ENCODE data around the gene FARS2. TPM values are rescaled to one million over a fixed set of nuclear protein-coding genes. Genes with fewer than 3 reads are reported as not detected.

The FARS2 gene
- total RNA-seq, 2 donors from 2014 or later = 16.2 to 18.3 TPM

DNA sequence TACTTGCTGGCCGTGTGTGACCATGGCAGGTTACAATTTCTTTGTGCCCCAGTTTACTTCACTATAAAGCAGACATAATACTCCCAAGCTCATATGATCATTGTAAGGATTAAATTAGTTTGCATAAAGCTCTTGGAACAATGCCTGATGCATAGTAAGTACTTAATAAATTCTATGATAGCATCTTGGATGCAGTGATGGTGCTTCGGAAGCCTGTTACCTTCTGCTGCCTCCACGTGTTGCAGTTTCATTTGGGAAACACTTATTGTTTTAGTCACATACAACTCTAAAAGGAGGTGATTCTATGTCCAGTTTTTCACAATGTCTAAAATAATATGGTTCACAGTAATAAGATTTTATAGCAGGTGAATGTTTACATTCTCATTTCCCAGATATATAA is 401.5 kb downstream of the FARS2 start:
- Histone ChIP-seq H3K36me3 (ENCODE audit: control insufficient read depth, insufficient read depth, low read length) (no peaks in the 10 kb centered on the region), H3K27me3 (ENCODE audit: control insufficient read depth, insufficient read depth, low read length, poor library complexity, severe bottlenecking) (no peaks in the 10 kb centered on the region), H3K9ac (ENCODE audit: extremely low read depth, low read length, poor library complexity, severe bottlenecking) (no peak overlapping the region), H3K4me3 (ENCODE audit: low read length) (no peak overlapping the region), H3K9me3 (ENCODE audit: control insufficient read depth, low read length) (no peaks in the 10 kb centered on the region), H3K4me1 (ENCODE audit: control insufficient read depth, insufficient read depth, low read length) (no peaks in the 10 kb centered on the region), H3K27ac (ENCODE audit: low read depth, low read length) (no peak overlapping the region)
- Mint-ChIP-seq H3K4me1 (peaks cover 12% of the 10 kb centered on the region), H3K9me3 (no peaks in the 10 kb centered on the region), H3K36me3 (ENCODE audit: low read depth) (no peaks in the 10 kb centered on the region), H3K4me3 (no peak overlapping the region), H3K27me3 (ENCODE audit: insufficient read depth) (no peaks in the 10 kb centered on the region), H3K27ac (no peak overlapping the region)
- WGBS, 2 experiments (ENCODE audit: insufficient coverage in 1 of 2, insufficient read length in 1 of 2) = 98% methylated on average over 3 of the region's 3 CpGs; no CpG with 5 or more reads in 1 of the 2 experiments
- DNase-seq = no peak
- TF ChIP-seq CTCF (conservative IDR thresholded peaks at IDR 0.05) = no peak

GRCh38 chr6:5663259-5663658 is 401.9 kb downstream of the FARS2 start:
- no peak overlapping the region for H3K27ac ChIP-seq (ENCODE audit: low read depth, low read length)
- no peaks in the 10 kb centered on the region for H3K27me3 ChIP-seq (ENCODE audit: control insufficient read depth, insufficient read depth, low read length, poor library complexity, severe bottlenecking)
- no peak for DNase-seq
- H3K36me3 ChIP-seq (ENCODE audit: control insufficient read depth, insufficient read depth, low read length) = no peaks in the 10 kb centered on the region
- no peaks in the 10 kb centered on the region for H3K9me3 Mint-ChIP-seq
- no peaks in the 10 kb centered on the region for H3K36me3 Mint-ChIP-seq (ENCODE audit: low read depth)
- no peak for TF ChIP-seq CTCF (conservative IDR thresholded peaks at IDR 0.05)
- H3K9me3 ChIP-seq (ENCODE audit: control insufficient read depth, low read length) = no peaks in the 10 kb centered on the region
- no peak overlapping the region for H3K9ac ChIP-seq (ENCODE audit: extremely low read depth, low read length, poor library complexity, severe bottlenecking)
- peaks cover 12% of the 10 kb centered on the region for H3K4me1 Mint-ChIP-seq
- no peaks in the 10 kb centered on the region for H3K4me1 ChIP-seq (ENCODE audit: control insufficient read depth, insufficient read depth, low read length)
- H3K4me3 Mint-ChIP-seq = no peak overlapping the region
- 94% methylated on average over 3 to 4 of the region's 4 CpGs for WGBS, 2 experiments (ENCODE audit: insufficient coverage in 1 of 2, insufficient read length in 1 of 2)
- H3K27me3 Mint-ChIP-seq (ENCODE audit: insufficient read depth) = no peaks in the 10 kb centered on the region
- no peak overlapping the region for H3K4me3 ChIP-seq (ENCODE audit: low read length)
- no peak overlapping the region for H3K27ac Mint-ChIP-seq

DNA sequence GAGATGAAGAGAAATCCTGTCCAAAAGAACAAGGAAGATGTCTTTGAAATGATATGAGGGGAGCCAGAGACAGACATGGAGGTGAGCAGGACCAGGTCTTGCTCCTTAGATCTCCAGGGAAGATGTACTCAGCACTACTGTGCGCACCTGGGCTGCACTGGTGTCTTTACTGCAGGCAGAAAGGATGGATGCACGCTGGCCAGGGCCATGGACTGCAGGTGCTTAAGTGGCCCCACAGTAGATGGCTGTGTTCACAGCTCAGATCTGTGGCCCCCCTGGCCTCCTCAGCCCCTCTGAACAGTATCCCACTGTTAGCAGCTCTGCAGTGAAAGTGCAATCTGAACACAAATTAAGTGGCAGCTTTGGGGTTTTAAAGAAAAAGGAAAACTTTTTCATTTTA is 402.4 kb downstream of the FARS2 start:
- no peaks in the 10 kb centered on the region for H3K9me3 ChIP-seq (ENCODE audit: control insufficient read depth, low read length)
- no peak overlapping the region for H3K4me3 ChIP-seq (ENCODE audit: low read length)
- H3K9ac ChIP-seq (ENCODE audit: extremely low read depth, low read length, poor library complexity, severe bottlenecking) = no peak overlapping the region
- H3K4me1 ChIP-seq (ENCODE audit: control insufficient read depth, insufficient read depth, low read length) = no peaks in the 10 kb centered on the region
- 92 to 95% methylated on average over 2 of the region's 2 CpGs for WGBS, 2 experiments (ENCODE audit: insufficient coverage in 1 of 2, insufficient read length in 1 of 2)
- no peak overlapping the region for H3K27ac ChIP-seq (ENCODE audit: low read depth, low read length)
- no peak for DNase-seq
- H3K4me1 Mint-ChIP-seq = peaks cover 12% of the 10 kb centered on the region
- no peaks in the 10 kb centered on the region for H3K27me3 ChIP-seq (ENCODE audit: control insufficient read depth, insufficient read depth, low read length, poor library complexity, severe bottlenecking)
- H3K36me3 Mint-ChIP-seq (ENCODE audit: low read depth) = no peaks in the 10 kb centered on the region
- H3K27ac Mint-ChIP-seq = no peak overlapping the region
- no peaks in the 10 kb centered on the region for H3K9me3 Mint-ChIP-seq
- no peaks in the 10 kb centered on the region for H3K36me3 ChIP-seq (ENCODE audit: control insufficient read depth, insufficient read depth, low read length)
- TF ChIP-seq CTCF (conservative IDR thresholded peaks at IDR 0.05) = no peak
- no peaks in the 10 kb centered on the region for H3K27me3 Mint-ChIP-seq (ENCODE audit: insufficient read depth)
- no peak overlapping the region for H3K4me3 Mint-ChIP-seq
